DMS153 treated with DMSO at 0.1 percent for 48 hours (cell line): Measurements from ENCODE around the gene TOLLIP.
"Not testable (repeated sequence)": the region's sequence is repeated elsewhere in the genome, so short reads cannot be mapped to it uniquely, and the experiment has no call there.

Experiments
- DNase-seq: peaks from one replicate; lab custom pipeline; 2025; ENCODE audit not compliant: unreplicated experiment; lab: John Stamatoyannopoulos, UW

TOLLIP gene

GRCh38 chr11:1344056-1344635, 34.7 kb upstream of the TOLLIP start:
- DNase-seq, result no peak

- no peak for DNase-seq
These were observed 34.1 kb upstream of the TOLLIP start for GRCh38 chr11:1343391-1344055.

GRCh38 chr11:1342946-1343345, 33.5 kb upstream of the TOLLIP start:
- DNase-seq, result no peak

GRCh38 chr11:1341928-1342524, 32.6 kb upstream of the TOLLIP start:
- no peak for DNase-seq

- DNase-seq, result not testable (repeated sequence)
These were observed 31.8 kb upstream of the TOLLIP start for GRCh38 chr11:1341226-1341625.

- DNase-seq, result no peak
These were observed 30.7 kb upstream of the TOLLIP start for GRCh38 chr11:1340111-1340510.

- no peak for DNase-seq
These were observed 29.7 kb upstream of the TOLLIP start for GRCh38 chr11:1339066-1339675.

GRCh38 chr11:1338201-1339065, 29.0 kb upstream of the TOLLIP start:
- no peak for DNase-seq

- DNase-seq, result no peak
These were observed 28.2 kb upstream of the TOLLIP start for GRCh38 chr11:1337647-1338007.

GRCh38 chr11:1336836-1337646, 27.6 kb upstream of the TOLLIP start:
- DNase-seq, result no peak

- peak; percentile 25 for DNase-seq
These were observed 26.7 kb upstream of the TOLLIP start for GRCh38 chr11:1335811-1336761.

- DNase-seq, result no peak
These were observed 25.9 kb upstream of the TOLLIP start for GRCh38 chr11:1335264-1335810.

- DNase-seq, result no peak
These were observed 24.4 kb upstream of the TOLLIP start for GRCh38 chr11:1333860-1334259.

- no peak for DNase-seq
These were observed 23.8 kb upstream of the TOLLIP start for GRCh38 chr11:1333091-1333772.

- DNase-seq, result no peak
These were observed 21.0 kb upstream of the TOLLIP start for GRCh38 chr11:1330473-1330872.

GRCh38 chr11:1327064-1327460, 17.6 kb upstream of the TOLLIP start:
- DNase-seq, result no peak

- no peak for DNase-seq
These were observed 17.1 kb upstream of the TOLLIP start for GRCh38 chr11:1326435-1327063.

GRCh38 chr11:1323774-1324173, 14.3 kb upstream of the TOLLIP start:
- DNase-seq, result no peak
